ENCODE measurements around the gene RAB40B. TPM values are rescaled to one million over a fixed set of nuclear protein-coding genes. Genes with fewer than 3 reads are reported as not detected.

Gene RAB40B
- total and polyA plus RNA-seq, 11 donors: 10.9 to 37.7 (median 21.9) TPM

GRCh38 chr17:82648742-82649331, 49.7 kb downstream of the RAB40B start:
- H3K27ac ChIP-seq: peak overlapping the region in 9 of 12 donors; percentile 50 to 99 (median 69)
- TF ChIP-seq POLR2A (IDR thresholded peaks at IDR 0.05): no peak
- TF ChIP-seq CTCF (IDR thresholded peaks at IDR 0.05): no peak
- intact Hi-C loops (cut with DNase I): loop anchor here in 3 of 10 donors (1.0 to 5.0 kb wide), 5 partner anchors 49 to 103 kb away; partner anchors contain the start of genes FN3KRP (in 2 of the 3), RAB40B (in 2 of the 3) and TBCD (in 1 of the 3)
- H3K36me3 ChIP-seq: peaks cover 0 to 11% (median 6%) of the 10 kb centered on the region in 9 donors
- 8 to 15% (median 12%) methylated on average over 16 to 22 of the region's 37 CpGs for WGBS, 4 donors
- no peaks in the 10 kb centered on the region for H3K27me3 ChIP-seq
- peak overlapping the region in 10 of 12 donors; percentile 26 to 78 (median 52) for H3K4me3 ChIP-seq
- DNase-seq (peak; percentile 63 to 80 (median 71)), ATAC-seq (peak; percentile 3 to 23 (median 18))
- peaks cover 0 to 40% (median 20%) of the 10 kb centered on the region in 12 donors for H3K4me1 ChIP-seq
- no peaks in the 10 kb centered on the region for H3K9me3 ChIP-seq

GRCh38 chr17:82648165-82648668, 50.3 kb downstream of the RAB40B start, which contains the start of gene WDR45B:
Gene WDR45B (minus strand): TSS chr17:82648444. CDS start chr17:82648340, 104 bp downstream.
- no peak for TF ChIP-seq CTCF (IDR thresholded peaks at IDR 0.05)
- TF ChIP-seq POLR2A (IDR thresholded peaks at IDR 0.05): peak; percentile 61 to 95
- peak within 1 kb of the TSS; percentile 76 to 100 (median 98) for H3K4me3 ChIP-seq
- no peaks in the 10 kb centered on the region for H3K27me3 ChIP-seq
- peaks cover 0 to 40% (median 20%) of the 10 kb centered on the region in 12 donors for H3K4me1 ChIP-seq
- intact Hi-C loops (cut with DNase I): loop anchor here in 3 of 10 donors (1.0 to 5.0 kb wide), 5 partner anchors 50 to 104 kb away; partner anchors contain the start of genes FN3KRP (in 2 of the 3), RAB40B (in 2 of the 3) and TBCD (in 1 of the 3)
- H3K36me3 ChIP-seq: peaks cover 0 to 18% (median 13%) of the 10 kb centered on the region in 9 donors
- DNase-seq (peak; percentile 96 to 98 (median 97)), ATAC-seq (peak; percentile 95 to 98 (median 97))
- 0 to 1% (median 0%) methylated on average over 5 to 67 of the region's 67 CpGs for WGBS, 4 donors
- H3K9me3 ChIP-seq: no peaks in the 10 kb centered on the region
- H3K27ac ChIP-seq: peak within 1 kb of the TSS; percentile 87 to 99 (median 96)

GRCh38 chr17:82647593-82648164, 50.8 kb downstream of the RAB40B start:
- H3K27ac ChIP-seq: peak overlapping the region; percentile 87 to 99 (median 96)
- H3K4me3 ChIP-seq: peak overlapping the region; percentile 76 to 100 (median 98)
- no peaks in the 10 kb centered on the region for H3K27me3 ChIP-seq
- 1 to 2% (median 1%) methylated on average over 28 to 54 of the region's 54 CpGs for WGBS, 4 donors
- ATAC-seq (peak in 1 of 4 donors; percentile 36), DNase-seq (peak in 1 of 5 donors; percentile 48)
- TF ChIP-seq CTCF (IDR thresholded peaks at IDR 0.05) (peak in 1 of 12 donors; percentile 8), POLR2A (IDR thresholded peaks at IDR 0.05) (no peak)
- H3K4me1 ChIP-seq: peaks cover 0 to 40% (median 20%) of the 10 kb centered on the region in 12 donors
- H3K36me3 ChIP-seq: peaks cover 0 to 23% (median 18%) of the 10 kb centered on the region in 9 donors
- no peaks in the 10 kb centered on the region for H3K9me3 ChIP-seq
- intact Hi-C loops (cut with DNase I): loop anchor here in 3 of 10 donors (1.0 to 5.0 kb wide), 5 partner anchors 51 to 105 kb away; partner anchors contain the start of genes FN3KRP (in 2 of the 3), RAB40B (in 2 of the 3) and TBCD (in 1 of the 3)

Data from heart left ventricle (tissue), 16 donors.